Nephron progenitor cell (in vitro differentiated cells): ENCODE data around the gene BICC1.

ENCODE experiments used
- DNase-seq: peaks from one replicate; pipeline ENCODE4 v3.0.0; 2021
- H3K27ac Mint-ChIP-seq: 2 replicates; pipeline ENCODE4 v1.8.0; 2021; ENCODE audit warnings: mild to moderate bottlenecking, moderate library complexity, mixed read lengths
- H3K27me3 Mint-ChIP-seq: 2 replicates; pipeline ENCODE4 v1.8.0; 2021; ENCODE audit warnings: mild to moderate bottlenecking, low read depth, mixed read lengths; ENCODE audit not compliant: poor library complexity
- H3K36me3 Mint-ChIP-seq: 2 replicates; pipeline ENCODE4 v1.8.0; 2021; ENCODE audit warnings: low read depth, mixed read lengths
- H3K4me1 Mint-ChIP-seq: 2 replicates; pipeline ENCODE4 v1.8.0; 2021; ENCODE audit warnings: mixed read lengths
- H3K4me3 Mint-ChIP-seq: 2 replicates; pipeline ENCODE4 v1.8.0; 2021; ENCODE audit warnings: mild to moderate bottlenecking, moderate library complexity, mixed read lengths
- H3K9me3 Mint-ChIP-seq: 2 replicates; pipeline ENCODE4 v1.8.0; 2021; ENCODE audit warnings: mild to moderate bottlenecking, moderate library complexity, mixed read lengths
- TF ChIP-seq, protein P1 (sequence below): fragments of 200-600 bp; sonication (generic); IDR thresholded peaks from 2 replicates; pipeline ENCODE4 v1.5.0; 2021; ENCODE audit warnings: antibody characterized with exemption

The BICC1 gene

DNA sequence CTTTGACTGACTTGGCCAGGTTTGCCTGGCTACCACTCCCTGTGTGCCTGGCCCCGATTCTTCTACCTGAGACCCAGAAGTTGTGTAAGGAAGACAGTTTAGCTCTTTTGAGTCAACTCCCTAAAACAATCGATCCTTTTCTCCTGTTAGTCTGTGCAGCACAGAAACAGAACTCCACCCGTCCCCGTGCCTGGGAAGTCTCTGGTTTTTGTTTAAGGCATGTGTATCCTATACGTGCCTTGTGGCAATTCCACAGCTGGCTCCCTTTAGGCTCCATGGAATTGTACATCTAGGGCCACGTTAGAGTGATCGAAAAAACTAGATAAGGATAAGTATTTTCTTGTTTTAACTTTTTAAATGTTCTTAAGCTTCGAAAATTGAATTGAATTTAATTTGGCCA lies 131.6 kb downstream of the BICC1 start:
- H3K4me3 Mint-ChIP-seq = no peak overlapping the region
- no peaks in the 10 kb centered on the region for H3K4me1 Mint-ChIP-seq
- TF ChIP-seq, protein P1, sequence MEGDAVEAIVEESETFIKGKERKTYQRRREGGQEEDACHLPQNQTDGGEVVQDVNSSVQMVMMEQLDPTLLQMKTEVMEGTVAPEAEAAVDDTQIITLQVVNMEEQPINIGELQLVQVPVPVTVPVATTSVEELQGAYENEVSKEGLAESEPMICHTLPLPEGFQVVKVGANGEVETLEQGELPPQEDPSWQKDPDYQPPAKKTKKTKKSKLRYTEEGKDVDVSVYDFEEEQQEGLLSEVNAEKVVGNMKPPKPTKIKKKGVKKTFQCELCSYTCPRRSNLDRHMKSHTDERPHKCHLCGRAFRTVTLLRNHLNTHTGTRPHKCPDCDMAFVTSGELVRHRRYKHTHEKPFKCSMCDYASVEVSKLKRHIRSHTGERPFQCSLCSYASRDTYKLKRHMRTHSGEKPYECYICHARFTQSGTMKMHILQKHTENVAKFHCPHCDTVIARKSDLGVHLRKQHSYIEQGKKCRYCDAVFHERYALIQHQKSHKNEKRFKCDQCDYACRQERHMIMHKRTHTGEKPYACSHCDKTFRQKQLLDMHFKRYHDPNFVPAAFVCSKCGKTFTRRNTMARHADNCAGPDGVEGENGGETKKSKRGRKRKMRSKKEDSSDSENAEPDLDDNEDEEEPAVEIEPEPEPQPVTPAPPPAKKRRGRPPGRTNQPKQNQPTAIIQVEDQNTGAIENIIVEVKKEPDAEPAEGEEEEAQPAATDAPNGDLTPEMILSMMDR = no peak
- no peaks in the 10 kb centered on the region for H3K27me3 Mint-ChIP-seq
- no peak overlapping the region for H3K27ac Mint-ChIP-seq
- H3K36me3 Mint-ChIP-seq = no peaks in the 10 kb centered on the region
- H3K9me3 Mint-ChIP-seq = no peaks in the 10 kb centered on the region
- DNase-seq = no peak

DNA sequence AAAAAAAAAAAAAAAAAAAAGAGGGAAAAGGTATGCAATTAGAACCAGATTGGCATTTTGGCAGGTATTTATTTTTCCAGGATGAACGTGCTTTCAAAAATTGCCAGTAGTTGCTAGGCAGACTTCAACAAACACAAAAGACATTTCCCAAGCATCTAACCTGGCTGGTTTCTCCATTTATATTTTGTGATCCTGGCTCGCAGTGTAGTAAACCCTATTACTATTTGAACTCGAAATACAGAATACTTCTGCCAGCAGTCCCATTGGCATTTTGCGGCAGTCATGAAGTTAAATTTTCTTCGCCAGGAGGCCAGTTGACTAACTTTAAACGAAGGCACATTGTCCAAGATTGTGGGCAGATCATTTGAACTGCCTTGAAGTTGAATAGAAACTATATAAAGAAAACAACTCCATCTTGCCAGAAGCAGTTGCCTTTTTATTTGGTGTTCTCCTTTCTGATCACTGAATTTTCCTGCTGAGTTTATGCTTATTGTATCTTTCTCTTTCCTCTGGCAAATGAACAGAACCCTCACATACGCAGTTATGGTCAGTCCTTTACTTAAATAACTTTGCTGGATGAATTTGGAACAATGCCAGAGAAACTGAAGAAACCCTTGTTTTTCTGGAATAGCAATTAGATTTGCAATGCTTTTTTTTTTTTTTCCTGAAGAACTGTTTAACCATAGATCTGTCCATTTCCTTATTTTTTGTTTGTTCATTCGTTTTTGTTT lies 132.9 kb downstream of the BICC1 start:
- Mint-ChIP-seq H3K4me3 (no peak overlapping the region), H3K27me3 (peaks cover 4% of the 10 kb centered on the region), H3K36me3 (no peaks in the 10 kb centered on the region), H3K4me1 (no peaks in the 10 kb centered on the region), H3K27ac (no peak overlapping the region), H3K9me3 (no peaks in the 10 kb centered on the region)
- DNase-seq = no peak
- TF ChIP-seq, protein P1 = no peak

DNA sequence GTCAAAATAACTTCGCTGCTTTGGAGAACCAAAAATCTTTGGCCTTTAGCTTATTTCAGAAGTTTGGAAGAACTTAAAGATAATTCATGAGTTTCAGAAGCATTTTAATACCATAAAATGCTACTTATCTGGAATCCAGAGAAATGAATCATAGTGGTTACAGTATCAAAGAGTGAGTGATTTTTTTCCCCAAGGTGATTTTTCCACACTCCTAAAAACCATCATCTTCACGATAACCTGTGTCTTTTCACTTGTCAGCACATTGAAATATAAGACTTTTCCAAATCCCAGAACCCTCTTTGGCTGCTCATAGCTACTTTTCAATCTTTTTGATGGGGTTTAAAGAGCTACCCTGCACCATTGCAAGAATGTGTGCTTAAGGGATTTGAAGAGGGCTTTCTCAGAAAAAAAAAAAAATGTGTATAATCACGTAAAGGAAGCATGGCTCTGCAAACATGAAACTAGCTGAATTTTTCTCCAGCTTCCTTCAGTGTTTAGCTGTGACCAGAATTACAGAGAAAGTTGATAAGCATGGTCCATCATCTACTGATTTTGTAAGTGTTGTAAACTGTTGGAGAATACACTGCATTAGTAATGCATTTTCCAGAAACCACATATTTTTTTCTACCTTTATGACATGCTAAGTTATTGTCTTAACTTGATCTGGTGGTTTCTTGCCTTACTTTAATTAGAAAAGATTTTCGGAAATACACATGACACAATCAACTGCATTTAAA lies 134.9 kb downstream of the BICC1 start:
- TF ChIP-seq, protein P1 = no peak
- Mint-ChIP-seq H3K9me3 (no peaks in the 10 kb centered on the region), H3K4me3 (no peak overlapping the region), H3K27ac (no peak overlapping the region), H3K27me3 (peaks cover 4% of the 10 kb centered on the region), H3K36me3 (no peaks in the 10 kb centered on the region), H3K4me1 (no peaks in the 10 kb centered on the region)
- no peak for DNase-seq

DNA sequence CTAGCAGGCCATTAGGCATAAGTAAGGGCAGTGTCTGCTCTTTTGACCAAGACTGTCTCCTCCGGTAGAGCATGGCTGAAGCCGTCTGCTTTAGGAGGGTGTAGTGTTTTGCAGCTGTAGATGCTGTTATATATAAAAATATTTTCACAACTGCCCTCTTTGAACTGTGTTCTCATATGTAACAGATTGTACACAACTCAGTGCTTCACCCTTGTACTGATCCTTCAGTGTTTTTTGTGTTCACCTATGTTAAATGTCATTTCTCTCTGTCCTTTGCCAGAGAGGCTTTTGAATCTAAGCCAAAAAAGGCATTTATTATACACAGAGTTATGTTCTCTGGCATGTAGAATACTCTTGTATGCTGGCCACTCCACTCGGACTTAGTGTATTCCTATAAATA lies 135.5 kb downstream of the BICC1 start:
- no peak for DNase-seq
- TF ChIP-seq, protein P1 = no peak
- peaks cover 4% of the 10 kb centered on the region for H3K27me3 Mint-ChIP-seq
- no peaks in the 10 kb centered on the region for H3K36me3 Mint-ChIP-seq
- no peaks in the 10 kb centered on the region for H3K4me1 Mint-ChIP-seq
- no peak overlapping the region for H3K4me3 Mint-ChIP-seq
- peaks cover 3% of the 10 kb centered on the region for H3K9me3 Mint-ChIP-seq
- no peak overlapping the region for H3K27ac Mint-ChIP-seq

DNA sequence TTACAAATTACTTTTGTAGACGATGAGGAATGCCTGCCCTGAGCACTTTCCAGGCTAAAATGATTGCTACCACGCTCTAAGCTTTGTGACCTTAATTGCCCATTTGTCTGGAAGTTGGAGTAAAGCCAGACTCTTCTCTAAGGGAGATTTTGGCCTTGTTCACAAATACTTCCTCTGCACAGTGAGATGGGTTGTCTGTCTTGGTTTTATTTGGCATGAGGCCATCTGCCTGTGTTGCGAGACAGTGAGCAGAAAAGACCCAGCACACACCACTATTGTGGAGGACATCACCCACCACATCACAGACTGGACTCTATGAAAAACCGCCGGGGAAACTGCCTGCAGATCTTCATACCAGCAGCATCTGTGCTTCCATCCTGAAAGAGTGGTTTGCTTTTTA lies 138.4 kb downstream of the BICC1 start:
- H3K27me3 Mint-ChIP-seq = peaks cover 4% of the 10 kb centered on the region
- no peak for DNase-seq
- H3K4me1 Mint-ChIP-seq = no peaks in the 10 kb centered on the region
- peaks cover 3% of the 10 kb centered on the region for H3K9me3 Mint-ChIP-seq
- no peak overlapping the region for H3K27ac Mint-ChIP-seq
- TF ChIP-seq, protein P1 = no peak
- H3K36me3 Mint-ChIP-seq = no peaks in the 10 kb centered on the region
- no peak overlapping the region for H3K4me3 Mint-ChIP-seq
